Loucy (cell line): ENCODE data around the gene SYT1.

Source experiments
- H2AFZ ChIP-seq: fragments of 200-600 bp; sonication (generic); 2 replicates; pipeline ENCODE4 v1.6.0; 2016; ENCODE audit warnings: antibody characterized with exemption, mild to moderate bottlenecking, low read length, moderate library complexity
- H3F3A ChIP-seq: fragments of 200-600 bp; 2 replicates; pipeline ENCODE4 v1.6.0; 2016; ENCODE audit warnings: antibody characterized with exemption, low read depth, mild to moderate bottlenecking
- H3K27me3 ChIP-seq: fragments of 200-600 bp; sonication (generic); 2 replicates; pipeline ENCODE4 v1.6.1; 2014; ENCODE audit warnings: low read length, mild to moderate bottlenecking; ENCODE audit not compliant: insufficient read depth, poor library complexity, severe bottlenecking
- H3K36me3 ChIP-seq: fragments of 200-600 bp; sonication (generic); 2 replicates; pipeline ENCODE4 v1.6.1; 2016; ENCODE audit warnings: low read length; ENCODE audit not compliant: insufficient read depth
- H3K4me1 ChIP-seq: fragments of 200-600 bp; sonication (generic); 2 replicates; pipeline ENCODE4 v1.5.1; 2014; ENCODE audit warnings: low read length, mild to moderate bottlenecking; ENCODE audit not compliant: insufficient read depth, poor library complexity, severe bottlenecking
- H3K4me2 ChIP-seq: fragments of 200-600 bp; sonication (generic); 2 replicates; pipeline ENCODE4 v1.6.0; 2014; ENCODE audit warnings: antibody characterized with exemption, low read length, low read depth, mild to moderate bottlenecking; ENCODE audit not compliant: poor library complexity, severe bottlenecking
- H3K4me3 ChIP-seq: fragments of 200-600 bp; sonication (generic); 2 replicates; pipeline ENCODE4 v1.5.1; 2014; ENCODE audit warnings: low read length, mild to moderate bottlenecking, mixed read lengths; ENCODE audit not compliant: poor library complexity, severe bottlenecking
- H3K79me2 ChIP-seq: fragments of 200-600 bp; sonication (generic); 2 replicates; pipeline ENCODE4 v1.6.1; 2014; ENCODE audit warnings: low read length; ENCODE audit not compliant: insufficient read depth
- H3K9ac ChIP-seq: fragments of 200-600 bp; sonication (generic); 2 replicates; pipeline ENCODE4 v1.6.0; 2014; ENCODE audit warnings: mild to moderate bottlenecking, low read depth, low read length, moderate library complexity; ENCODE audit not compliant: poor library complexity, severe bottlenecking
- H3K9me2 ChIP-seq: fragments of 200-600 bp; sonication (generic); replicated peaks from 2 replicates; pipeline ENCODE4 v1.6.1; 2016; ENCODE audit warnings: low read depth, low read length, mixed read lengths
- H3K9me3 ChIP-seq: fragments of 200-600 bp; sonication (generic); 2 replicates; pipeline ENCODE4 v1.6.1; 2014; ENCODE audit warnings: mild to moderate bottlenecking, antibody characterized with exemption, low read length, low read depth; ENCODE audit not compliant: insufficient read depth
- H4K20me1 ChIP-seq: fragments of 200-600 bp; sonication (generic); 2 replicates; pipeline ENCODE4 v1.6.0; 2014; ENCODE audit warnings: antibody characterized with exemption, low read length, mild to moderate bottlenecking; ENCODE audit not compliant: insufficient read depth, poor library complexity, severe bottlenecking
- CTCF ChIP-seq: fragments of 200-600 bp; sonication (generic); conservative IDR thresholded peaks from 2 replicates; pipeline ENCODE4 v1.5.1; 2014; ENCODE audit warnings: mild to moderate bottlenecking, antibody characterized with exemption, low read length
- EZH2phosphoT487 ChIP-seq: fragments of 200-600 bp; IDR thresholded peaks from 2 replicates; pipeline ENCODE4 v1.6.1; 2018; ENCODE audit warnings: antibody characterized with exemption, mild to moderate bottlenecking, moderate library complexity, borderline replicate concordance

The SYT1 gene

GRCh38 chr12:79413796-79414195, 549.2 kb downstream of the SYT1 start:
- Histone ChIP-seq H3K9me3 (no peaks in the 10 kb centered on the region), H3F3A (no peaks in the 10 kb centered on the region)

GRCh38 chr12:79414252-79414651, 549.7 kb downstream of the SYT1 start:
- no peaks in the 10 kb centered on the region for H3F3A ChIP-seq
- H3K9me3 ChIP-seq = no peaks in the 10 kb centered on the region
- no peak overlapping the region for H2AFZ ChIP-seq
- no peaks in the 10 kb centered on the region for H3K36me3 ChIP-seq
- H3K79me2 ChIP-seq = no peaks in the 10 kb centered on the region
- TF ChIP-seq EZH2phosphoT487 = no peak
- no peak for TF ChIP-seq CTCF
- no peak overlapping the region for H3K9ac ChIP-seq
- no peaks in the 10 kb centered on the region for H3K9me2 ChIP-seq
- H3K4me2 ChIP-seq = no peak overlapping the region
- no peaks in the 10 kb centered on the region for H3K4me1 ChIP-seq
- H3K4me3 ChIP-seq = no peak overlapping the region
- H3K27me3 ChIP-seq = no peaks in the 10 kb centered on the region
- no peaks in the 10 kb centered on the region for H4K20me1 ChIP-seq

More at GRCh38 chr12:79413796-79414195, 549.2 kb downstream of the SYT1 start:
- Histone ChIP-seq H3K36me3 (no peaks in the 10 kb centered on the region), H3K9ac (no peak overlapping the region), H4K20me1 (no peaks in the 10 kb centered on the region), H2AFZ (no peak overlapping the region), H3K4me3 (no peak overlapping the region), H3K4me2 (no peak overlapping the region), H3K79me2 (no peaks in the 10 kb centered on the region), H3K9me2 (no peaks in the 10 kb centered on the region), H3K4me1 (no peaks in the 10 kb centered on the region), H3K27me3 (no peaks in the 10 kb centered on the region)
- TF ChIP-seq EZH2phosphoT487 (no peak), CTCF (no peak)

- TF ChIP-seq EZH2phosphoT487 = no peak
- no peak for TF ChIP-seq CTCF
- Histone ChIP-seq H3K4me3 (no peak overlapping the region), H3K9me3 (no peaks in the 10 kb centered on the region), H3K79me2 (no peaks in the 10 kb centered on the region), H3F3A (no peaks in the 10 kb centered on the region), H4K20me1 (no peaks in the 10 kb centered on the region), H3K9me2 (no peaks in the 10 kb centered on the region), H3K36me3 (no peaks in the 10 kb centered on the region), H2AFZ (no peak overlapping the region), H3K9ac (no peak overlapping the region), H3K27me3 (no peaks in the 10 kb centered on the region), H3K4me1 (no peaks in the 10 kb centered on the region), H3K4me2 (no peak overlapping the region)
These were observed 550.7 kb downstream of the SYT1 start for GRCh38 chr12:79415321-79415720.
